ENCODE measurements around the gene SZT2. TPM values are rescaled to one million over a fixed set of nuclear protein-coding genes. Genes with fewer than 3 reads are reported as not detected.
A peak's percentile ranks its signal among the peaks of the same experiment; 100 is the strongest.
"Not testable (repeated sequence)": the region's sequence is repeated elsewhere in the genome, so short reads cannot be mapped to it uniquely, and the experiment has no call there.

The SZT2 gene
- total RNA-seq, 2 donors from 2014 or later: 53.4 to 59.3 TPM

- Mint-ChIP-seq H3K4me3 (no peak overlapping the region), H3K27ac (no peak overlapping the region), H3K9me3 (no peaks in the 10 kb centered on the region), H3K27me3 (no peaks in the 10 kb centered on the region), H3K4me1 (peaks cover 19% of the 10 kb centered on the region), H3K36me3 (ENCODE audit: low read depth) (peaks cover 43% of the 10 kb centered on the region)
- no peak for ATAC-seq (replicated peaks)
These were observed 3.0 kb downstream of the SZT2 start for GRCh38 chr1:43392702-43393101.

GRCh38 chr1:43395523-43395922, 5.8 kb downstream of the SZT2 start:
- no peak overlapping the region for H3K27ac Mint-ChIP-seq
- H3K4me3 Mint-ChIP-seq: no peak overlapping the region
- H3K27me3 Mint-ChIP-seq: no peaks in the 10 kb centered on the region

GRCh38 chr1:43396059-43396458, 6.4 kb downstream of the SZT2 start:
- Mint-ChIP-seq H3K4me3 (no peak overlapping the region), H3K27ac (no peak overlapping the region)

More at GRCh38 chr1:43395523-43395922, 5.8 kb downstream of the SZT2 start:
- Mint-ChIP-seq H3K9me3 (no peaks in the 10 kb centered on the region), H3K36me3 (ENCODE audit: low read depth) (peaks cover 33% of the 10 kb centered on the region), H3K4me1 (peaks cover 4% of the 10 kb centered on the region)
- ATAC-seq (replicated peaks): no peak

GRCh38 chr1:43398227-43398626, 8.5 kb downstream of the SZT2 start:
- Mint-ChIP-seq H3K4me1 (peaks cover 4% of the 10 kb centered on the region), H3K4me3 (no peak overlapping the region), H3K27me3 (no peaks in the 10 kb centered on the region), H3K27ac (no peak overlapping the region), H3K9me3 (no peaks in the 10 kb centered on the region), H3K36me3 (ENCODE audit: low read depth) (peaks cover 43% of the 10 kb centered on the region)
- no peak for ATAC-seq (replicated peaks)

More at GRCh38 chr1:43396059-43396458, 6.4 kb downstream of the SZT2 start:
- Mint-ChIP-seq H3K36me3 (ENCODE audit: low read depth) (peaks cover 33% of the 10 kb centered on the region), H3K9me3 (no peaks in the 10 kb centered on the region), H3K4me1 (peaks cover 4% of the 10 kb centered on the region), H3K27me3 (no peaks in the 10 kb centered on the region)
- no peak for ATAC-seq (replicated peaks)

- not testable (repeated sequence) for H3K4me3 Mint-ChIP-seq; H3K27me3 Mint-ChIP-seq; H3K4me1 Mint-ChIP-seq; H3K27ac Mint-ChIP-seq; H3K9me3 Mint-ChIP-seq; ATAC-seq (replicated peaks)
- peaks cover 55% of the 10 kb centered on the region for H3K36me3 Mint-ChIP-seq (ENCODE audit: low read depth)
These were observed 10.7 kb downstream of the SZT2 start for GRCh38 chr1:43400441-43400840.

- H3K9me3 Mint-ChIP-seq: no peaks in the 10 kb centered on the region
- H3K27me3 Mint-ChIP-seq: no peaks in the 10 kb centered on the region
- H3K27ac Mint-ChIP-seq: peak overlapping the region; percentile 27
- H3K36me3 Mint-ChIP-seq (ENCODE audit: low read depth): peaks cover 57% of the 10 kb centered on the region
- no peak for ATAC-seq (replicated peaks)
- no peak overlapping the region for H3K4me3 Mint-ChIP-seq
- peaks cover 4% of the 10 kb centered on the region for H3K4me1 Mint-ChIP-seq
These were observed 12.6 kb downstream of the SZT2 start for GRCh38 chr1:43402089-43402865.

GRCh38 chr1:43404353-43404752, 14.7 kb downstream of the SZT2 start:
- Mint-ChIP-seq H3K9me3 (no peaks in the 10 kb centered on the region), H3K4me1 (peaks cover 4% of the 10 kb centered on the region), H3K27ac (peak overlapping the region; percentile 44), H3K36me3 (ENCODE audit: low read depth) (peaks cover 75% of the 10 kb centered on the region), H3K4me3 (no peak overlapping the region), H3K27me3 (no peaks in the 10 kb centered on the region)
- no peak for ATAC-seq (replicated peaks)

GRCh38 chr1:43405219-43405875, 15.6 kb downstream of the SZT2 start:
- Mint-ChIP-seq H3K36me3 (ENCODE audit: low read depth) (peaks cover 85% of the 10 kb centered on the region), H3K27ac (no peak overlapping the region)
- ATAC-seq (replicated peaks): no peak

GRCh38 chr1:43405876-43406234, 16.2 kb downstream of the SZT2 start:
- Mint-ChIP-seq H3K36me3 (ENCODE audit: low read depth) (peaks cover 90% of the 10 kb centered on the region), H3K9me3 (no peaks in the 10 kb centered on the region), H3K27me3 (no peaks in the 10 kb centered on the region), H3K27ac (no peak overlapping the region), H3K4me3 (no peak overlapping the region), H3K4me1 (peaks cover 4% of the 10 kb centered on the region)
- no peak for ATAC-seq (replicated peaks)

More at GRCh38 chr1:43405219-43405875, 15.6 kb downstream of the SZT2 start:
- Mint-ChIP-seq H3K9me3 (no peaks in the 10 kb centered on the region), H3K27me3 (no peaks in the 10 kb centered on the region), H3K4me1 (peaks cover 4% of the 10 kb centered on the region), H3K4me3 (no peak overlapping the region)

GRCh38 chr1:43410571-43410970, 20.9 kb downstream of the SZT2 start:
- Mint-ChIP-seq H3K27ac (no peak overlapping the region), H3K4me3 (no peak overlapping the region), H3K4me1 (no peaks in the 10 kb centered on the region), H3K9me3 (no peaks in the 10 kb centered on the region), H3K36me3 (ENCODE audit: low read depth) (peaks cover 58% of the 10 kb centered on the region), H3K27me3 (no peaks in the 10 kb centered on the region)
- ATAC-seq (replicated peaks): no peak

GRCh38 chr1:43413426-43413825, 23.7 kb downstream of the SZT2 start:
- Mint-ChIP-seq H3K27ac (peak overlapping the region; percentile 10), H3K36me3 (ENCODE audit: low read depth) (peaks cover 32% of the 10 kb centered on the region)
- ATAC-seq (replicated peaks); H3K4me3 Mint-ChIP-seq; H3K27me3 Mint-ChIP-seq; H3K4me1 Mint-ChIP-seq; H3K9me3 Mint-ChIP-seq: not testable (repeated sequence)

- Mint-ChIP-seq H3K9me3 (no peaks in the 10 kb centered on the region), H3K4me3 (no peak overlapping the region), H3K27ac (peak overlapping the region; percentile 10), H3K4me1 (no peaks in the 10 kb centered on the region), H3K27me3 (no peaks in the 10 kb centered on the region), H3K36me3 (ENCODE audit: low read depth) (peaks cover 19% of the 10 kb centered on the region)
- peak; percentile 80 for ATAC-seq (replicated peaks)
These were observed 25.0 kb downstream of the SZT2 start for GRCh38 chr1:43414634-43415223.

GRCh38 chr1:43415901-43416300, 26.2 kb downstream of the SZT2 start:
- ATAC-seq (replicated peaks): no peak
- Mint-ChIP-seq H3K27ac (no peak overlapping the region), H3K4me1 (no peaks in the 10 kb centered on the region), H3K4me3 (no peak overlapping the region), H3K9me3 (no peaks in the 10 kb centered on the region), H3K36me3 (ENCODE audit: low read depth) (peaks cover 8% of the 10 kb centered on the region), H3K27me3 (no peaks in the 10 kb centered on the region)

GRCh38 chr1:43418858-43419257, 29.2 kb downstream of the SZT2 start:
- Mint-ChIP-seq H3K27me3 (no peaks in the 10 kb centered on the region), H3K27ac (no peak overlapping the region)
- no peak for ATAC-seq (replicated peaks)

More at GRCh38 chr1:43418858-43419257, 29.2 kb downstream of the SZT2 start:
- Mint-ChIP-seq H3K36me3 (ENCODE audit: low read depth) (peaks cover 20% of the 10 kb centered on the region), H3K9me3 (no peaks in the 10 kb centered on the region), H3K4me3 (no peak overlapping the region), H3K4me1 (peaks cover 8% of the 10 kb centered on the region)

All from activated T-helper 17 cell treated with anti-CD3 and anti-CD28 coated beads, Interleukin-2, amount 50 U/mL, for 72 hours (primary cell).